SU-DHL-6 (cell line): ENCODE data around the gene SLC24A3.

ENCODE experiments used
- EZH2phosphoT487 ChIP-seq: fragments of 200-600 bp; sonication (generic), shearing (Covaris generic); conservative IDR thresholded peaks from 2 replicates; pipeline ENCODE4 v1.6.1; 2018; ENCODE audit warnings: mild to moderate bottlenecking, antibody characterized with exemption, low read length, moderate library complexity, mixed read lengths
- TF ChIP-seq, protein P1 (sequence below): fragments of 200-600 bp; sonication (generic); IDR thresholded peaks from one replicate; pipeline ENCODE4 v1.5.1; 2017; ENCODE audit warnings: antibody characterized with exemption, mild to moderate bottlenecking, low read length, moderate library complexity; ENCODE audit not compliant: insufficient read depth, poor library complexity, severe bottlenecking

DNA sequence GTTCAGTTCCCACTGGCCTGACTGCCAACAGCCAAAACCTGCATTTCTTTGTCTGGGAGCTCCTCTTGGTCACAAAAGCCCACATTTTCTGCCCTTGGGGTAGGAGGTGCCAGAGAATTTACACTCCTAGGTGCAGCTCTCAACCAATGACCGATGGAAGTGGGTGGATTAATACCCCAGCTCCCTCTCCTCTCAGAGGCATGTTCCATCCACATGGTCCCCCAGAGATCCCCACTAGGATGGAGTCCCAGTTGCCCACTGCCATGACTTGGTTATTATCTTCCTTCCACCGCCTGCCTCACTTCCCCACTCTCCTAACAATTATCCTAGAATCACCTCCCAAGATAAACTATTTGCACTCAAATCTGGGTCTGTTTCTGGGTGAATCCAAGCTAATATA, 434.5 kb downstream of the SLC24A3 start:
- no peak for TF ChIP-seq EZH2phosphoT487
- TF ChIP-seq, protein P1, sequence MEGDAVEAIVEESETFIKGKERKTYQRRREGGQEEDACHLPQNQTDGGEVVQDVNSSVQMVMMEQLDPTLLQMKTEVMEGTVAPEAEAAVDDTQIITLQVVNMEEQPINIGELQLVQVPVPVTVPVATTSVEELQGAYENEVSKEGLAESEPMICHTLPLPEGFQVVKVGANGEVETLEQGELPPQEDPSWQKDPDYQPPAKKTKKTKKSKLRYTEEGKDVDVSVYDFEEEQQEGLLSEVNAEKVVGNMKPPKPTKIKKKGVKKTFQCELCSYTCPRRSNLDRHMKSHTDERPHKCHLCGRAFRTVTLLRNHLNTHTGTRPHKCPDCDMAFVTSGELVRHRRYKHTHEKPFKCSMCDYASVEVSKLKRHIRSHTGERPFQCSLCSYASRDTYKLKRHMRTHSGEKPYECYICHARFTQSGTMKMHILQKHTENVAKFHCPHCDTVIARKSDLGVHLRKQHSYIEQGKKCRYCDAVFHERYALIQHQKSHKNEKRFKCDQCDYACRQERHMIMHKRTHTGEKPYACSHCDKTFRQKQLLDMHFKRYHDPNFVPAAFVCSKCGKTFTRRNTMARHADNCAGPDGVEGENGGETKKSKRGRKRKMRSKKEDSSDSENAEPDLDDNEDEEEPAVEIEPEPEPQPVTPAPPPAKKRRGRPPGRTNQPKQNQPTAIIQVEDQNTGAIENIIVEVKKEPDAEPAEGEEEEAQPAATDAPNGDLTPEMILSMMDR = no peak
